OCI-LY3 (cell line): ENCODE data around the gene HAPLN3.

ENCODE experiments used
- H2AFZ ChIP-seq: fragments of 200-600, 300-600 bp; shearing (Covaris generic); 2 replicates; pipeline ENCODE4 v1.6.0; 2014; ENCODE audit warnings: antibody characterized with exemption, low read depth, low read length
- H3K27ac ChIP-seq: fragments of 200-600, 300-600 bp; sonication (generic); 2 replicates; pipeline ENCODE4 v1.5.1; 2014; ENCODE audit warnings: mild to moderate bottlenecking, low read length, moderate library complexity, mixed read lengths
- H3K27me3 ChIP-seq: fragments of 200-600, 300-600 bp; sonication (generic); 2 replicates; pipeline ENCODE4 v1.6.1; 2014; ENCODE audit warnings: low read depth, low read length, mixed read lengths
- H3K36me3 ChIP-seq: fragments of 200-600, 300-600 bp; sonication (generic); replicated peaks from 2 replicates; pipeline ENCODE3; 2014; ENCODE audit warnings: low read depth, low read length, mixed read lengths
- H3K4me1 ChIP-seq: fragments of 300-600, 200-600 bp; sonication (generic); 2 replicates; pipeline ENCODE4 v1.6.1; 2014; ENCODE audit warnings: low read length, mixed read lengths
- H3K4me2 ChIP-seq: fragments of 200-600, 300-600 bp; sonication (generic); 2 replicates; pipeline ENCODE4 v1.6.1; 2014; ENCODE audit warnings: low read length, mixed read lengths
- H3K4me3 ChIP-seq: fragments of 300-600, 200-600 bp; sonication (generic); 2 replicates; pipeline ENCODE4 v1.5.1; 2014; ENCODE audit warnings: antibody characterized with exemption, mild to moderate bottlenecking, low read length, moderate library complexity
- H3K79me2 ChIP-seq: fragments of 300-600, 200-600 bp; shearing (Covaris generic); 2 replicates; pipeline ENCODE4 v1.6.1; 2014; ENCODE audit warnings: mild to moderate bottlenecking, low read length, mixed read lengths
- H3K9ac ChIP-seq: fragments of 300-600, 200-600 bp; shearing (Covaris generic); 2 replicates; pipeline ENCODE4 v1.6.0; 2014; ENCODE audit warnings: mild to moderate bottlenecking, low read length, moderate library complexity
- H3K9me3 ChIP-seq: fragments of 200-600, 300-600 bp; shearing (Covaris generic); 2 replicates; pipeline ENCODE4 v1.6.1; 2014; ENCODE audit warnings: low read length, mixed read lengths; ENCODE audit not compliant: insufficient read depth
- H4K20me1 ChIP-seq: fragments of 200-600, 300-600 bp; sonication (generic); 2 replicates; pipeline ENCODE4 v1.6.1; 2016; ENCODE audit warnings: low read length, mixed read lengths; ENCODE audit not compliant: insufficient read depth
- CTCF ChIP-seq: fragments of 200-600, 300-600 bp; sonication (generic); IDR thresholded peaks from 2 replicates; pipeline ENCODE4 v1.5.1; 2014; ENCODE audit warnings: antibody characterized with exemption, low read length, low read depth
- EZH2phosphoT487 ChIP-seq: fragments of 200-600 bp; shearing (Covaris generic); IDR thresholded peaks from 2 replicates; pipeline ENCODE4 v1.6.1; 2018; ENCODE audit warnings: antibody characterized with exemption, mixed run types, low read depth

Gene HAPLN3

GRCh38 chr15:88835646-88836045, 59.7 kb downstream of the HAPLN3 start:
- H3K9ac ChIP-seq: no peak overlapping the region
- H3K79me2 ChIP-seq: no peaks in the 10 kb centered on the region
- H3K27me3 ChIP-seq: no peaks in the 10 kb centered on the region
- peaks cover 3% of the 10 kb centered on the region; the same call in 1 of the 2 replicates for H3K4me1 ChIP-seq
- no peak overlapping the region for H2AFZ ChIP-seq
- no peak overlapping the region for H3K4me3 ChIP-seq
- no peaks in the 10 kb centered on the region for H3K9me3 ChIP-seq
- H3K36me3 ChIP-seq: no peaks in the 10 kb centered on the region
- TF ChIP-seq CTCF (no peak), EZH2phosphoT487 (no peak)
- no peak overlapping the region for H3K4me2 ChIP-seq
- no peak overlapping the region for H3K27ac ChIP-seq
- no peaks in the 10 kb centered on the region for H4K20me1 ChIP-seq

- Histone ChIP-seq H3K4me2 (no peak overlapping the region), H3K4me3 (no peak overlapping the region), H3K27ac (no peak overlapping the region), H3K79me2 (no peaks in the 10 kb centered on the region), H3K9ac (no peak overlapping the region), H3K36me3 (no peaks in the 10 kb centered on the region), H4K20me1 (no peaks in the 10 kb centered on the region), H3K9me3 (no peaks in the 10 kb centered on the region), H2AFZ (no peak overlapping the region), H3K27me3 (no peaks in the 10 kb centered on the region), H3K4me1 (peaks cover 3% of the 10 kb centered on the region; the same call in 1 of the 2 replicates)
- TF ChIP-seq CTCF (no peak), EZH2phosphoT487 (no peak)
These were observed 60.2 kb downstream of the HAPLN3 start for GRCh38 chr15:88835119-88835518.

- Histone ChIP-seq H3K36me3 (no peaks in the 10 kb centered on the region), H3K4me1 (peaks cover 3% of the 10 kb centered on the region; the same call in 1 of the 2 replicates), H3K9me3 (no peaks in the 10 kb centered on the region), H3K9ac (no peak overlapping the region), H3K27me3 (no peaks in the 10 kb centered on the region), H3K4me3 (peak overlapping the region; percentile 53), H3K79me2 (no peaks in the 10 kb centered on the region), H3K4me2 (peak overlapping the region; percentile 66), H3K27ac (no peak overlapping the region), H2AFZ (peak overlapping the region; percentile 78; the same call in 1 of the 2 replicates), H4K20me1 (no peaks in the 10 kb centered on the region)
- peak; percentile 96 for TF ChIP-seq CTCF
- TF ChIP-seq EZH2phosphoT487: no peak
These were observed 61.0 kb downstream of the HAPLN3 start for GRCh38 chr15:88834211-88834812.

GRCh38 chr15:88833731-88834100, 61.6 kb downstream of the HAPLN3 start:
- no peak overlapping the region for H3K9ac ChIP-seq
- peaks cover 3% of the 10 kb centered on the region; the same call in 1 of the 2 replicates for H3K4me1 ChIP-seq
- H3K9me3 ChIP-seq: no peaks in the 10 kb centered on the region
- H3K4me2 ChIP-seq: peak overlapping the region; percentile 66
- H3K79me2 ChIP-seq: no peaks in the 10 kb centered on the region
- H3K27ac ChIP-seq: no peak overlapping the region
- TF ChIP-seq EZH2phosphoT487 (no peak), CTCF (no peak)
- H4K20me1 ChIP-seq: no peaks in the 10 kb centered on the region
- 0 out of 2 replicates have a peak overlapping the region, but pooled peaks have one; percentile 78 for H2AFZ ChIP-seq
- no peak overlapping the region for H3K4me3 ChIP-seq
- no peaks in the 10 kb centered on the region for H3K36me3 ChIP-seq
- no peaks in the 10 kb centered on the region for H3K27me3 ChIP-seq
